Measurements from ENCODE around the gene DNASE1L1.

DNA sequence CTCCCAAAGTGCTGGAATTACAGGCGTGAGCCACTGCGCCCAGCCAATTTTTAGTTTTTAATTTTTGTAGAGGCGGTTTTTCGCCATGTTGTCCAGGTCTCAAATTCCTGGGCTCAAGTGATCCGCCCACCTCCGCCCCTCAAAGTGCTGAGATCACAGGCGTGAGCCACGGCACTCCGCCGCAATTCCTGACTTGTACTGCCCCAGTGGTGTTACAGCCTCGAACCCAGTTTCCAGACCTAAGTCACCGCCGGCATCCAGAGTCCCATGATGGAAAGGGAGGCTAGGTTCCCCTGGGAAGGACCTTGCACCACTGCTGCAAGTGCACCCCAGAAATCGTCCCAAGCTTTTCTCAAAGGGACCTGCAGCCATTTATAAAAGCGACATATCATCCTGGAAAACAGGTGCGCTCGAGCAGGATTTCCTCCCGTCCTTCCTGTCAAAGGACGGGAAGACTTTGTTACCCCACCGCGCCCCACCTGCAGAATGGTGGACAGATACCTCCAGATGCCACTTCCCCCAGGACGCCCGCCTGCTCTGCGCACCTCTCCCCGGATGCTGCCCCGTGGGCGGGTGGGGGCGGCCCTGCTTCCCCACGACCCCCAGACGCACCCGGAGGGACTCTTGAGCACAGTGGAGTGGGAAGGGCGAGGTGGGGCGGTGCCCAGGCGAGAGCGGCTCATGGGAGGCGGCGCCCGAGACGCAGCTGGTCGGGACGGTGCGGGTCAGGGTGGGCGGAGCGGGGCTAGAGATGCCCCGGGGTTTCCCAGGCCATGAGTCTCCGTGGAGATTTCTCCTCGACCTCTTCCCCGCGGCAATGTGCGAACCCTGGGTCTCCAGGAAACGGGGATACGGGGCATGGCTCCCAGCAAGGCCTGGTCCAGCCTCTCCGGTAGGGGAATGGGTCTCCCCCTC, 11.8 kb downstream of the DNASE1L1 start:
- TF ChIP-seq, protein P1, sequence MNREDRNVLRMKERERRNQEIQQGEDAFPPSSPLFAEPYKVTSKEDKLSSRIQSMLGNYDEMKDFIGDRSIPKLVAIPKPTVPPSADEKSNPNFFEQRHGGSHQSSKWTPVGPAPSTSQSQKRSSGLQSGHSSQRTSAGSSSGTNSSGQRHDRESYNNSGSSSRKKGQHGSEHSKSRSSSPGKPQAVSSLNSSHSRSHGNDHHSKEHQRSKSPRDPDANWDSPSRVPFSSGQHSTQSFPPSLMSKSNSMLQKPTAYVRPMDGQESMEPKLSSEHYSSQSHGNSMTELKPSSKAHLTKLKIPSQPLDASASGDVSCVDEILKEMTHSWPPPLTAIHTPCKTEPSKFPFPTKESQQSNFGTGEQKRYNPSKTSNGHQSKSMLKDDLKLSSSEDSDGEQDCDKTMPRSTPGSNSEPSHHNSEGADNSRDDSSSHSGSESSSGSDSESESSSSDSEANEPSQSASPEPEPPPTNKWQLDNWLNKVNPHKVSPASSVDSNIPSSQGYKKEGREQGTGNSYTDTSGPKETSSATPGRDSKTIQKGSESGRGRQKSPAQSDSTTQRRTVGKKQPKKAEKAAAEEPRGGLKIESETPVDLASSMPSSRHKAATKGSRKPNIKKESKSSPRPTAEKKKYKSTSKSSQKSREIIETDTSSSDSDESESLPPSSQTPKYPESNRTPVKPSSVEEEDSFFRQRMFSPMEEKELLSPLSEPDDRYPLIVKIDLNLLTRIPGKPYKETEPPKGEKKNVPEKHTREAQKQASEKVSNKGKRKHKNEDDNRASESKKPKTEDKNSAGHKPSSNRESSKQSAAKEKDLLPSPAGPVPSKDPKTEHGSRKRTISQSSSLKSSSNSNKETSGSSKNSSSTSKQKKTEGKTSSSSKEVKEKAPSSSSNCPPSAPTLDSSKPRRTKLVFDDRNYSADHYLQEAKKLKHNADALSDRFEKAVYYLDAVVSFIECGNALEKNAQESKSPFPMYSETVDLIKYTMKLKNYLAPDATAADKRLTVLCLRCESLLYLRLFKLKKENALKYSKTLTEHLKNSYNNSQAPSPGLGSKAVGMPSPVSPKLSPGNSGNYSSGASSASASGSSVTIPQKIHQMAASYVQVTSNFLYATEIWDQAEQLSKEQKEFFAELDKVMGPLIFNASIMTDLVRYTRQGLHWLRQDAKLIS (CRISPR knock-in tag; IDR thresholded peaks at IDR 0.05; ENCODE audit: borderline replicate concordance) = no peak
- TF ChIP-seq, protein P2, sequence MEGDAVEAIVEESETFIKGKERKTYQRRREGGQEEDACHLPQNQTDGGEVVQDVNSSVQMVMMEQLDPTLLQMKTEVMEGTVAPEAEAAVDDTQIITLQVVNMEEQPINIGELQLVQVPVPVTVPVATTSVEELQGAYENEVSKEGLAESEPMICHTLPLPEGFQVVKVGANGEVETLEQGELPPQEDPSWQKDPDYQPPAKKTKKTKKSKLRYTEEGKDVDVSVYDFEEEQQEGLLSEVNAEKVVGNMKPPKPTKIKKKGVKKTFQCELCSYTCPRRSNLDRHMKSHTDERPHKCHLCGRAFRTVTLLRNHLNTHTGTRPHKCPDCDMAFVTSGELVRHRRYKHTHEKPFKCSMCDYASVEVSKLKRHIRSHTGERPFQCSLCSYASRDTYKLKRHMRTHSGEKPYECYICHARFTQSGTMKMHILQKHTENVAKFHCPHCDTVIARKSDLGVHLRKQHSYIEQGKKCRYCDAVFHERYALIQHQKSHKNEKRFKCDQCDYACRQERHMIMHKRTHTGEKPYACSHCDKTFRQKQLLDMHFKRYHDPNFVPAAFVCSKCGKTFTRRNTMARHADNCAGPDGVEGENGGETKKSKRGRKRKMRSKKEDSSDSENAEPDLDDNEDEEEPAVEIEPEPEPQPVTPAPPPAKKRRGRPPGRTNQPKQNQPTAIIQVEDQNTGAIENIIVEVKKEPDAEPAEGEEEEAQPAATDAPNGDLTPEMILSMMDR (IDR thresholded peaks at IDR 0.05) = no peak
- TF ChIP-seq ESRRA (CRISPR knock-in tag; IDR thresholded peaks at IDR 0.05; ENCODE audit: borderline replicate concordance) (no peak), ZNF281 (CRISPR knock-in tag; IDR thresholded peaks at IDR 0.05) (no peak), RELA (CRISPR knock-in tag; IDR thresholded peaks at IDR 0.05; ENCODE audit: borderline replicate concordance) (no peak), TP53 (CRISPR knock-in tag; IDR thresholded peaks at IDR 0.05) (no peak), CREB1 (CRISPR knock-in tag; IDR thresholded peaks at IDR 0.05) (no peak), KAT7 (CRISPR knock-in tag; IDR thresholded peaks at IDR 0.05; ENCODE audit: borderline replicate concordance) (no peak)

Measured in WTC11 (cell line).